Neutrophil (primary cell): Measurements from ENCODE around the gene CDH13.

Experiments used
- H3K27ac ChIP-seq: fragments of 200-600 bp; sonication (generic); 2 replicates; pipeline ENCODE4 v1.5.1; 2016; ENCODE audit warnings: mild to moderate bottlenecking, moderate library complexity
- H3K27me3 ChIP-seq: fragments of 200-600 bp; sonication (generic); 2 replicates; pipeline ENCODE4 v1.6.0; 2016; ENCODE audit warnings: mild to moderate bottlenecking
- H3K36me3 ChIP-seq: fragments of 200-600 bp; sonication (generic); 2 replicates; pipeline ENCODE4 v1.5.1; 2017
- H3K4me1 ChIP-seq, 2 experiments: fragments of 200-600 bp in 1 of 2; sonication (generic) in 1 of 2; 1 replicate in 1 of 2; 2 replicates in 1 of 2; pipeline versions ENCODE4 v1.5.1 to v1.6.1; 2013 to 2016; ENCODE audit warnings: low read depth in 1 of 2, low read length in 1 of 2, mild to moderate bottlenecking in 1 of 2, moderate library complexity in 1 of 2; ENCODE audit not compliant: control insufficient read depth in 1 of 2, insufficient read depth in 1 of 2
- H3K4me3 ChIP-seq, 2 experiments: fragments of 200-600 bp in 1 of 2; sonication (generic) in 1 of 2; 1 replicate in 1 of 2; 2 replicates in 1 of 2; pipeline ENCODE4 v1.5.1; 2013 to 2016; ENCODE audit warnings: low read depth in 1 of 2, low read length in 1 of 2, mild to moderate bottlenecking in 1 of 2, moderate library complexity in 1 of 2
- H3K9me3 ChIP-seq: fragments of 200-600 bp; sonication (generic); 2 replicates; pipeline ENCODE4 v1.5.1; 2016
- TF ChIP-seq, protein P1 (sequence below): fragments of 200-600 bp; sonication (generic); IDR thresholded peaks from 2 replicates; pipeline ENCODE4 v1.5.1; 2016; ENCODE audit warnings: antibody characterized with exemption

Gene CDH13

DNA sequence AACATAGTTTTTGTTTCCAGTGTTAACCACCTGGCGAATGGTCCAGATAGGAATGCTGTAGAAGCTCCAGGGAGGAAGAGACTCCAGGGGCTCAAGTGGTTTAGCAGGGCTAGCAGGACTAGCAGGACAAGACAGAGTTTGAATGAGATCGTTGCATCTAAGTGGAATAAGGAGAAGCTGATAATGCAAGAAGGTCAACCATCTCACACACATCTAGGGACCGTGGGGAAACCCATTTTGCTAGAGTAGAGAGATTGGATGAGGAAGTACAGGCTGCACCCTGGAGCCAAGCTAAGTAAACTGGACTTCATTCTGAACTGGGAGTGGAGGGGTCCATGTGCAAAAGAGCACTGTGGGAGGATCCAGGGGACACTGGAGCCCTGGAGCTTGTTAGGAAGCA lies 1094.9 kb downstream of the CDH13 start:
- Histone ChIP-seq H3K27ac (no peak overlapping the region), H3K4me3 (no peak overlapping the region), H3K36me3 (no peaks in the 10 kb centered on the region), H3K4me1 (peaks cover 0 to under 1% of the 10 kb centered on the region in 2 experiments), H3K9me3 (no peaks in the 10 kb centered on the region), H3K27me3 (no peaks in the 10 kb centered on the region)
- TF ChIP-seq, protein P1, sequence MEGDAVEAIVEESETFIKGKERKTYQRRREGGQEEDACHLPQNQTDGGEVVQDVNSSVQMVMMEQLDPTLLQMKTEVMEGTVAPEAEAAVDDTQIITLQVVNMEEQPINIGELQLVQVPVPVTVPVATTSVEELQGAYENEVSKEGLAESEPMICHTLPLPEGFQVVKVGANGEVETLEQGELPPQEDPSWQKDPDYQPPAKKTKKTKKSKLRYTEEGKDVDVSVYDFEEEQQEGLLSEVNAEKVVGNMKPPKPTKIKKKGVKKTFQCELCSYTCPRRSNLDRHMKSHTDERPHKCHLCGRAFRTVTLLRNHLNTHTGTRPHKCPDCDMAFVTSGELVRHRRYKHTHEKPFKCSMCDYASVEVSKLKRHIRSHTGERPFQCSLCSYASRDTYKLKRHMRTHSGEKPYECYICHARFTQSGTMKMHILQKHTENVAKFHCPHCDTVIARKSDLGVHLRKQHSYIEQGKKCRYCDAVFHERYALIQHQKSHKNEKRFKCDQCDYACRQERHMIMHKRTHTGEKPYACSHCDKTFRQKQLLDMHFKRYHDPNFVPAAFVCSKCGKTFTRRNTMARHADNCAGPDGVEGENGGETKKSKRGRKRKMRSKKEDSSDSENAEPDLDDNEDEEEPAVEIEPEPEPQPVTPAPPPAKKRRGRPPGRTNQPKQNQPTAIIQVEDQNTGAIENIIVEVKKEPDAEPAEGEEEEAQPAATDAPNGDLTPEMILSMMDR = no peak

DNA sequence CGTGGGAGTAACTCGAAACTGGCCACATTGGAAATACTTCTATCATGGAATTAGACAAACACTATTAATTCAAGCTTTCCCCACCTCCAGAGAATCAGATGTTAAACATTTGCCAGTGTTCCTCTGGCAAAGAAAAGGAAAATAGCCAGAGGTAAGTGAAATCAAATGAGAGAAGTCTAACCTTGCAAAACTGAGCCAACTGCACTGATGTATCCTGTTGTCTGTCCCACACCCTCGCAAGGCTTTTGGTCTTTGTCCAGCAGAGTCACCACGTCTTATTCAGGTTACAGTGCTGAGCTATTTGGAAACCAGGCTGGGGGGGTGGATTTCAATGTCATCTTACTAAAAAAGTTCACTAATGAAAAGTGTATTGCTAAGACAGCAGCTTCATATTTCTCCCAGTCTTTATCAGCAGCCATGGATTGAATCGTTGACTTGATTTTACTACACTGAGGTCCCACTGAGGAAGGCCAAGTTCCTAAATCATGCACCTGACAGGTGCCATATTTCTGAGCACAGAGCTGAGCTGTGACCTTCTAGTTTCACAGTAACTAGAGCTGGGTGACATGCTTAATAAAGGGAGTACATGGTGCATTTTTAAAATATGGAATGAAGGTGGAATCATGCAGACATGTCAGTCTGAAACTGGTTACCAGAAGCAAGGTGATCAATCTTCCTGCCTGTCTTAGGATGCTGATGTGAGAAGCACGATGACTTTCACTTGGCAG lies 1095.9 kb downstream of the CDH13 start:
- H3K4me1 ChIP-seq = peaks cover 8 to 9% of the 10 kb centered on the region in 2 experiments
- H3K36me3 ChIP-seq = no peaks in the 10 kb centered on the region
- H3K27me3 ChIP-seq = no peaks in the 10 kb centered on the region
- no peak overlapping the region for H3K4me3 ChIP-seq
- no peaks in the 10 kb centered on the region for H3K9me3 ChIP-seq
- TF ChIP-seq, protein P1 = no peak
- H3K27ac ChIP-seq = no peak overlapping the region

DNA sequence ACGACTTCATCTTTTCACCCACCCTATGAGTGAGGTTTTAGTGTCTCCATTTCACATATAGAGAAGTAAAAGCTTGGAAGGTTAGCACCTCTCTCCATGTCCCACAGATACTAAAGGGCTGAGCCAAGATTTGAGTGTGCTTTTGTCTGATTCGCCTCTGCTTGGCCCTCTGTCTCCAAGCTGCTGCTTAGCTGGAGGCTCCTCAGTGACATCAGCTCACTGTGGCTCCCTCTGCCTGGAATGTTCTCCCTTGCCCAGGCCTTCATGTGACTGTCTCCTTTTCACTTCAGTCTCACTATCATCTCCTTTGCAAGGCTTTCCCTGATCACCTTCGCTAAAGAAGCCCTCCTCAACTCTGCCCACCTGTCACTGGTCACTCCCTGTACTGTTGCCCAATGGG lies 1096.5 kb downstream of the CDH13 start:
- Histone ChIP-seq H3K4me1 (peaks cover 9 to 13% of the 10 kb centered on the region in 2 experiments), H3K27ac (no peak overlapping the region), H3K36me3 (no peaks in the 10 kb centered on the region), H3K4me3 (no peak overlapping the region), H3K9me3 (no peaks in the 10 kb centered on the region), H3K27me3 (no peaks in the 10 kb centered on the region)
- TF ChIP-seq, protein P1 = no peak

DNA sequence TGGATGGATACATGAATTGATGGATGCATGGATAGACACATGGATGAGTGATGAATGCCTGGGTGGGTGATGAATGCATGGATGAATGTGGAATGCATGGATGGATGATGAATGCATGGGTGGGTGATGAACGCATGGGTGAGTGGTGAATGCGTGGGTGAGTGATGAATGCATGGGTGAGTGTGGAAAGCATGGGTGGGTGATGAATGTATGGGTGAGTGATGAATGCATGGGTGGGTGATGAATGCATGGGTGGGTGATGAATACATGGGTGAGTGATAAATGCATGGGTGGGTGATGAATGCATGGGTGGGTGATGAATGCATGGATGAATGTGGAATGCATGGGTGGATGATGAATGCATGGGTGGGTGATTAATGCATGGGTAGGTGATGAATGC lies 1097.1 kb downstream of the CDH13 start:
- no peak overlapping the region for H3K27ac ChIP-seq
- no peaks in the 10 kb centered on the region for H3K9me3 ChIP-seq
- TF ChIP-seq, protein P1 = no peak
- H3K4me1 ChIP-seq = peaks cover 9 to 15% of the 10 kb centered on the region in 2 experiments
- H3K4me3 ChIP-seq = no peak overlapping the region
- no peaks in the 10 kb centered on the region for H3K36me3 ChIP-seq
- no peaks in the 10 kb centered on the region for H3K27me3 ChIP-seq

- Histone ChIP-seq H3K27me3 (no peaks in the 10 kb centered on the region), H3K9me3 (no peaks in the 10 kb centered on the region), H3K4me3 (no peak overlapping the region), H3K4me1 (peaks cover 9 to 15% of the 10 kb centered on the region in 2 experiments), H3K36me3 (no peaks in the 10 kb centered on the region), H3K27ac (no peak overlapping the region)
- TF ChIP-seq, protein P1 = no peak
Measured at GRCh38 chr16:83724585-83724984, 1097.8 kb downstream of the CDH13 start.
